Kidney epithelial cell (primary cell): Measurements from ENCODE around the gene KLRB1. TPM values are rescaled to one million over a fixed set of nuclear protein-coding genes. Genes with fewer than 3 reads are reported as not detected.
"Not testable (repeated sequence)": the region's sequence is repeated elsewhere in the genome, so short reads cannot be mapped to it uniquely, and the experiment has no call there.

Experiments used
- DNase-seq: peaks from one replicate; pipeline ENCODE4 v3.0.0-alpha.2; 2010; ENCODE audit warnings: low read depth
- H3K27me3 ChIP-seq: 2 replicates; pipeline ENCODE4 v1.6.0; 2011; ENCODE audit warnings: low read length; ENCODE audit not compliant: control insufficient read depth, insufficient read depth
- H3K36me3 ChIP-seq: 2 replicates; pipeline ENCODE4 v1.5.1; 2011; ENCODE audit warnings: low read length; ENCODE audit not compliant: control insufficient read depth, insufficient read depth
- H3K4me3 ChIP-seq: 2 replicates; pipeline ENCODE4 v1.5.1; 2011; ENCODE audit warnings: low read depth, mild to moderate bottlenecking, control low read depth, low read length
- CTCF ChIP-seq: IDR thresholded peaks from 2 replicates; pipeline ENCODE4 v1.5.1; 2011; ENCODE audit warnings: mild to moderate bottlenecking, moderate library complexity, low read length, control low read depth, inconsistent platforms; ENCODE audit not compliant: insufficient read depth, poor library complexity, severe bottlenecking
- total RNA-seq: library from RNA; depleted of rRNA; stranded (reverse); fragments of >200 nt; gene quantifications from 2 replicates; pipeline ENCODE4 v1.2.3, GENCODE V29; 2015

The KLRB1 gene
- total RNA-seq, 1 donor from 2014 or later: not detected

GRCh38 chr12:9632766-9633165 lies 25.1 kb upstream of the KLRB1 start:
- Histone ChIP-seq H3K4me3 (no peak overlapping the region), H3K27me3 (no peaks in the 10 kb centered on the region), H3K36me3 (no peaks in the 10 kb centered on the region)
- DNase-seq: no peak
- no peak for TF ChIP-seq CTCF

GRCh38 chr12:9626821-9627220 lies 19.1 kb upstream of the KLRB1 start:
- no peak overlapping the region for H3K4me3 ChIP-seq
- no peaks in the 10 kb centered on the region for H3K27me3 ChIP-seq
- DNase-seq: no peak
- no peaks in the 10 kb centered on the region for H3K36me3 ChIP-seq
- no peak for TF ChIP-seq CTCF

- DNase-seq: peak; percentile 43
- TF ChIP-seq CTCF: no peak
- H3K4me3 ChIP-seq: no peak overlapping the region
- no peaks in the 10 kb centered on the region for H3K27me3 ChIP-seq
- no peaks in the 10 kb centered on the region for H3K36me3 ChIP-seq
Measured at GRCh38 chr12:9626291-9626690, 18.6 kb upstream of the KLRB1 start.

GRCh38 chr12:9625019-9625418 lies 17.3 kb upstream of the KLRB1 start:
- Histone ChIP-seq H3K4me3 (no peak overlapping the region), H3K27me3 (no peaks in the 10 kb centered on the region), H3K36me3 (no peaks in the 10 kb centered on the region)
- TF ChIP-seq CTCF: no peak
- no peak for DNase-seq

- DNase-seq: no peak
- Histone ChIP-seq H3K4me3 (no peak overlapping the region), H3K36me3 (no peaks in the 10 kb centered on the region), H3K27me3 (no peaks in the 10 kb centered on the region)
- no peak for TF ChIP-seq CTCF
Measured at GRCh38 chr12:9619411-9620179, 11.9 kb upstream of the KLRB1 start.

- not testable (repeated sequence) for H3K36me3 ChIP-seq, DNase-seq, H3K4me3 ChIP-seq, H3K27me3 ChIP-seq
Measured at GRCh38 chr12:9618906-9619305, 11.2 kb upstream of the KLRB1 start.
